Tibial nerve (tissue), 4 donors: ENCODE results near the gene KDELR3. TPM values are rescaled to one million over a fixed set of nuclear protein-coding genes. Genes with fewer than 3 reads are reported as not detected.

Experiments
- DNase-seq, 2 donors: peaks; one replicate each; pipeline ENCODE4 v3.0.0-alpha.2; 2019; ENCODE audit warnings: low spot score in 2 of 2
- H3K27ac ChIP-seq, 4 donors: fragments of 200-600 bp; sonication (generic) in 3 of 4; one replicate each; pipeline ENCODE4 v1.5.1; 2017 to 2019; ENCODE audit warnings: mild to moderate bottlenecking in 1 of 4
- H3K27me3 ChIP-seq, 2 donors: fragments of 200-600 bp; sonication (generic) in 1 of 2; one replicate each; pipeline versions ENCODE4 v1.5.1 to v1.6.0; 2017 to 2019
- H3K36me3 ChIP-seq, 3 donors: fragments of 200-600 bp; sonication (generic); one replicate each; pipeline ENCODE4 v1.5.1; 2018 to 2019
- H3K4me1 ChIP-seq, 4 donors: fragments of 200-600 bp; sonication (generic) in 3 of 4; one replicate each; pipeline ENCODE4 v1.5.1; 2017 to 2019
- H3K4me3 ChIP-seq, 4 donors: fragments of 200-600 bp; sonication (generic) in 3 of 4; one replicate each; pipeline ENCODE4 v1.5.1; 2017 to 2019; ENCODE audit warnings: mild to moderate bottlenecking in 1 of 4, moderate library complexity in 1 of 4
- H3K9me3 ChIP-seq, 4 donors: fragments of 200-600 bp; sonication (generic) in 3 of 4; one replicate each; pipeline ENCODE4 v1.5.1; 2017 to 2019
- CTCF ChIP-seq, 5 experiments: fragments of 200-600 bp in 3 of 5; fragments of 450-650 bp in 2 of 5; sonication (generic) in 3 of 5; IDR thresholded peaks; one replicate each; pipeline ENCODE4 v1.5.1; 2016 to 2019; ENCODE audit warnings: antibody characterized with exemption in 5 of 5, mild to moderate bottlenecking in 3 of 5, moderate library complexity in 2 of 5
- EP300 ChIP-seq, 2 donors: sonication (generic); formaldehyde crosslinking; IDR thresholded peaks; one replicate each; pipeline ENCODE4 v1.6.1; 2017; ENCODE audit warnings: antibody characterized with exemption in 2 of 2, mild to moderate bottlenecking in 1 of 2
- POLR2A ChIP-seq, 2 donors: fragments of 450-650 bp; IDR thresholded peaks; one replicate each; pipeline ENCODE4 v1.6.1; 2017; ENCODE audit warnings: antibody characterized with exemption in 2 of 2, mild to moderate bottlenecking in 2 of 2, moderate library complexity in 2 of 2
- WGBS, 2 donors: methylation state at CpG; one replicate each; pipeline ENCODE4 v1.1.5; 2018; 5-methylcytosine and 5-hydroxymethylcytosine counted together
- total RNA-seq, 4 donors: library from RNA; depleted of rRNA; stranded (reverse); fragments of >200 nt; gene quantifications; one replicate each; pipeline ENCODE4 v1.1.0, GENCODE V29; 2016

Gene KDELR3
- total RNA-seq, 4 donors from 2014 or later, result 6.1 to 18.0 (median 10.6) TPM

DNA sequence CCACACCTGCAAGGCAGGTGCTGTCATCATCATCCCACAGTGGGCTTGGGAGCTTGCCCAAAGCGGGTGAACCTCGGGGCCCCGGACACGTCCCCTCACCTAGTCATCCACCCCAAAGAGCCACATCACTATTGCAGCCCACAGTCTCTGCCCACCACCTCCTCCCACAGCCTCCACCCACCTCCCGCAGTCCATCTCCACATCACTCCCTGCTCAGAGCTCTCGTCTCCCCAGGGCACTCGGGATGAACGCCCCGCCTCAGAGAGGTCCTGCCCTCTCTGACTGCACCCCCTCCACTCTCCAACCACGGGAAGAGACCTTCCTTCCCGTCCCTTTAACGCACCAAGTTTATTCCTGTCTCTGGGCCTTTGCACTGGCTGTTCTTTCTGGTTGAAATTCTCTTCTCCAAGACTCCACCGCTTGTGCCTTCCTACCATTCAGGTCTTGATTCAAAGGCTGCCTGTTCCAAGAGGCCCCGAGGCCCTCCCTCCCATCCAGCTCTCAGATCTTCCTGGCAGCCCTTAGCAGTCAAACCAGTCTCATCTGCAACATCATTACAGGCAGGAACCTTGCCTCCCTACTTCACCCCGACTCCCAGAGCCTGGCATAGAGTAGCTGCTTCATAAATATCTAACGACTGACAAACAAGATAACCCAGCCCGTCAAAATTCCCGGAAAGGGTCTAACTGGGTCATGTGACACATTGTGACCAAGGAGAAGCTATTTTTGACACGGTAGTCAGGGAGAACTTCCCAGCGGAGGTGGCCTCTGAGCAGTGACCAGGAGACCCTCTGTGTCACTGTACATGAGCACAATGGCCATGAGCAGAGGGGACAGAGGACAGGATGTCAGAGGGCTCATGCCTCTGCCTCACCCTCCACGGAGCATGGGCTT is 24.0 kb upstream of the KDELR3 start:
- Histone ChIP-seq H3K4me1 (no peaks in the 10 kb centered on the region), H3K4me3 (no peak overlapping the region), H3K9me3 (no peaks in the 10 kb centered on the region), H3K27me3 (peaks cover 0 to 36% of the 10 kb centered on the region in 2 donors), H3K36me3 (no peaks in the 10 kb centered on the region), H3K27ac (no peak overlapping the region)
- DNase-seq, result no peak
- TF ChIP-seq POLR2A (IDR thresholded peaks at IDR 0.05), result no peak
- 55 to 60% methylated on average over 21 of the region's 21 CpGs for WGBS, 2 donors

DNA sequence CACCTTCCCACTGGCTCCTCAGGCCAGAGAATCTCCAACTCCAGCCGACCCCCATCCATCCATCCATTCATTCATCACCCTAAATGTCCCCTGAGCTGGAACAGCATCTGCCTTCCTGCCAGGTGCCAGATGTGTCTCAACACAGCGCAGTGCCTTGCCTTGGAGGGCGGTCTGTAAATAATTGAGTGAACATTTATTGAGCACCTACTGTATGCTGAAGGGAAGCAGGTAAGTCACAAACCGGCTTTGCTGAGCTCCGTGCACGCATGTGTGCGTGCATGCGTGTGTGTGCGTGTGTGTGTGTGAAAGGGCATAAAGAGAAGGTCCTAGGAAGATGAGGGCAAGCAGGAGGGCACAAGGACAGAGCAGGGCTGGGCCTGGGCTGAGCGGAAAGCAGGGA is 23.1 kb upstream of the KDELR3 start:
- no peaks in the 10 kb centered on the region for H3K4me1 ChIP-seq
- no peak overlapping the region for H3K27ac ChIP-seq
- TF ChIP-seq POLR2A (IDR thresholded peaks at IDR 0.05) (no peak), EP300 (IDR thresholded peaks at IDR 0.05) (no peak), CTCF (IDR thresholded peaks at IDR 0.05) (no peak)
- no peak overlapping the region for H3K4me3 ChIP-seq
- no peaks in the 10 kb centered on the region for H3K9me3 ChIP-seq
- DNase-seq, result no peak
- peaks cover 0 to 44% of the 10 kb centered on the region in 2 donors for H3K27me3 ChIP-seq
- WGBS, 2 donors, result 85 to 90% methylated on average over 10 of the region's 10 CpGs
- H3K36me3 ChIP-seq, result no peaks in the 10 kb centered on the region

GRCh38 chr22:38446018-38446601 is 21.8 kb upstream of the KDELR3 start:
- Histone ChIP-seq H3K4me1 (no peaks in the 10 kb centered on the region), H3K4me3 (no peak overlapping the region), H3K36me3 (no peaks in the 10 kb centered on the region), H3K27ac (no peak overlapping the region), H3K27me3 (peaks cover 0 to 41% of the 10 kb centered on the region in 2 donors), H3K9me3 (no peaks in the 10 kb centered on the region)
- 52 to 57% methylated on average over 6 to 9 of the region's 9 CpGs for WGBS, 2 donors
- DNase-seq, result no peak
- TF ChIP-seq POLR2A (IDR thresholded peaks at IDR 0.05), result no peak
- no peak for TF ChIP-seq EP300 (IDR thresholded peaks at IDR 0.05)
- no peak for TF ChIP-seq CTCF (IDR thresholded peaks at IDR 0.05)

DNA sequence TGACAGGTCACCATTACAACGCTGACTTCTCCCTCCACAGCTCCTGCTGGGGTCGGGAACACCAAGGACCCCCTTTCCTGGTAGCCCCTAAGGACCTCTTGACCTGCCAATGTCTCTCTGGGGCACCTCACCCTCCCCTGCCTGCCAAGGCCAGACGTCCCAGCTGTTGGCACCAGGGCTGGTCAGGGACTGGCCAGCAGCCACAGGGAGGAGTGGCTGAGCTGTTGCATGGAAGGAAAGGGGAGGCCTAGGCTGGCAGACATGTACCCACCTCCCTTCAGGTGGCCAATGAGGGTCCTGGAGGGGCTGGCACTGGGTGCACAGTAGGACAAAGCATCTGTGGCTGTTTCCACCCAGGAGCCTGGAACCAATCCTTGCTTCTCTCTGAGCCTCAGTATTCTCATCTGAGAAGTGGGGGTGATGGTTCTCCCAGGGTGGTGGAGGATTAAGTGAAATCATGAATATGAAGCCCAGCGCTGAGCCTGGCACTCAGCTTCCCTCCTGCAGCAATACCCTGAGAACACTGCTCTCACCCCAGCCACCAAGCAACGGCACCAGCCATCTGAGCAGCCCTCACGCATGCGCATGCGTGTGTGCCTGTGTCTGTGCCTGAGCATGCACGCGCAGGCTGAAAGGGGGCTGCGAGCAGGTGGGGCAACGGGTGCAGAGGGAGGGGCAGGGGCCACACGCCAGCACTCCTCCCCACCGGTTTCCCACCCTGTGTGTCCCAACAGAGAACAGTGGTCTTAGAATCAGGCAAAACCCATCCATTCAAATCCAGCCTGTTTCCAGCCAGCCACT is 18.8 kb upstream of the KDELR3 start:
- H3K36me3 ChIP-seq, result no peaks in the 10 kb centered on the region
- no peak overlapping the region for H3K4me3 ChIP-seq
- H3K4me1 ChIP-seq, result peaks cover 0 to 6% (median 0%) of the 10 kb centered on the region in 4 donors
- DNase-seq, result no peak
- no peaks in the 10 kb centered on the region for H3K9me3 ChIP-seq
- TF ChIP-seq EP300 (IDR thresholded peaks at IDR 0.05) (no peak), POLR2A (IDR thresholded peaks at IDR 0.05) (no peak), CTCF (IDR thresholded peaks at IDR 0.05) (no peak)
- H3K27ac ChIP-seq, result no peak overlapping the region
- H3K27me3 ChIP-seq, result peaks cover 2 to 66% of the 10 kb centered on the region in 2 donors
- WGBS, 2 donors, result 75 to 76% methylated on average over 14 of the region's 14 CpGs

GRCh38 chr22:38449776-38450175 is 18.1 kb upstream of the KDELR3 start:
- no peak overlapping the region for H3K27ac ChIP-seq
- no peaks in the 10 kb centered on the region for H3K9me3 ChIP-seq
- TF ChIP-seq EP300 (IDR thresholded peaks at IDR 0.05) (no peak), POLR2A (IDR thresholded peaks at IDR 0.05) (no peak), CTCF (IDR thresholded peaks at IDR 0.05) (no peak)
- 67 to 69% methylated on average over 18 of the region's 18 CpGs for WGBS, 2 donors
- H3K4me3 ChIP-seq, result no peak overlapping the region
- H3K36me3 ChIP-seq, result no peaks in the 10 kb centered on the region
- H3K4me1 ChIP-seq, result peaks cover 0 to 12% (median 3%) of the 10 kb centered on the region in 4 donors
- H3K27me3 ChIP-seq, result peaks cover 4 to 65% of the 10 kb centered on the region in 2 donors
- no peak for DNase-seq
